Activated CD4-positive, alpha-beta T cell treated with anti-CD3 and anti-CD28 coated beads, Interleukin-2, Interleukin-4, amounts not matched to agents 100 ng/mL and 50 ng/mL, durations not matched to agents 16 hours and 8 hours (primary cell): ENCODE results near the gene MUSK.
"Not testable (repeated sequence)": the region's sequence is repeated elsewhere in the genome, so short reads cannot be mapped to it uniquely, and the experiment has no call there.

Source experiments
- DNase-seq: peaks from one replicate; pipeline ENCODE4 v3.0.0-alpha.2; 2020; ENCODE audit warnings: low spot score

MUSK gene

GRCh38 chr9:110695846-110696245 is 27.3 kb downstream of the MUSK start:
- not testable (repeated sequence) for DNase-seq

GRCh38 chr9:110700953-110701352 is 32.4 kb downstream of the MUSK start:
- DNase-seq = no peak

- DNase-seq = no peak
Measured at GRCh38 chr9:110703669-110704068, 35.1 kb downstream of the MUSK start.

GRCh38 chr9:110707419-110707818 is 38.8 kb downstream of the MUSK start:
- DNase-seq = no peak

GRCh38 chr9:110710420-110710819 is 41.8 kb downstream of the MUSK start:
- DNase-seq = no peak

GRCh38 chr9:110712955-110713354 is 44.4 kb downstream of the MUSK start:
- DNase-seq = no peak

- DNase-seq = no peak
Measured at GRCh38 chr9:110714314-110714713, 45.7 kb downstream of the MUSK start.

- DNase-seq = no peak
Measured at GRCh38 chr9:110728058-110728457, 59.5 kb downstream of the MUSK start.

GRCh38 chr9:110729641-110730040 is 61.0 kb downstream of the MUSK start:
- DNase-seq = no peak

- no peak for DNase-seq
Measured at GRCh38 chr9:110731437-110732028, 62.9 kb downstream of the MUSK start.

GRCh38 chr9:110738982-110739381 is 70.4 kb downstream of the MUSK start:
- DNase-seq = no peak

GRCh38 chr9:110742741-110743371 is 74.3 kb downstream of the MUSK start:
- DNase-seq = no peak

- no peak for DNase-seq
Measured at GRCh38 chr9:110744715-110745384, 76.3 kb downstream of the MUSK start.

- no peak for DNase-seq
Measured at GRCh38 chr9:110745676-110746075, 77.1 kb downstream of the MUSK start.

GRCh38 chr9:110746211-110746930 is 77.8 kb downstream of the MUSK start:
- DNase-seq = no peak

- no peak for DNase-seq
Measured at GRCh38 chr9:110748251-110748893, 79.8 kb downstream of the MUSK start.

GRCh38 chr9:110750272-110750671 is 81.7 kb downstream of the MUSK start:
- DNase-seq = no peak

- no peak for DNase-seq
Measured at GRCh38 chr9:110751971-110752370, 83.4 kb downstream of the MUSK start.

- DNase-seq = no peak
Measured at GRCh38 chr9:110752766-110753165, 84.2 kb downstream of the MUSK start.

- no peak for DNase-seq
Measured at GRCh38 chr9:110753731-110754231, 85.2 kb downstream of the MUSK start.

- no peak for DNase-seq
Measured at GRCh38 chr9:110755179-110755578, 86.6 kb downstream of the MUSK start.

GRCh38 chr9:110758201-110758600 is 89.6 kb downstream of the MUSK start:
- DNase-seq = no peak
